Smooth muscle cell (in vitro differentiated cells): ENCODE results near the gene RPP21. TPM values are rescaled to one million over a fixed set of nuclear protein-coding genes. Genes with fewer than 3 reads are reported as not detected.

ENCODE experiments used
- DNase-seq: peaks from one replicate; lab custom pipeline; 2025; ENCODE audit not compliant: unreplicated experiment; lab: John Stamatoyannopoulos, UW
- H2AFZ ChIP-seq: fragments of 200-600 bp; sonication (generic); 2 replicates; pipeline ENCODE4 v1.6.0; 2016; ENCODE audit warnings: antibody characterized with exemption, low read depth, mild to moderate bottlenecking
- H3F3A ChIP-seq: fragments of 200-600 bp; sonication (generic); 2 replicates; pipeline ENCODE4 v1.6.0; 2017; ENCODE audit warnings: antibody characterized with exemption, low read depth
- H3K27ac ChIP-seq: fragments of 200-600 bp; sonication (generic); 2 replicates; pipeline ENCODE4 v1.5.1; 2016; ENCODE audit warnings: low read depth, mild to moderate bottlenecking
- H3K27me3 ChIP-seq: fragments of 200-600 bp; sonication (generic); 2 replicates; pipeline ENCODE4 v1.6.1; 2016; ENCODE audit warnings: low read depth, mild to moderate bottlenecking
- H3K36me3 ChIP-seq: fragments of 200-600 bp; sonication (generic); 2 replicates; pipeline ENCODE4 v1.5.1; 2016; ENCODE audit warnings: low read depth
- H3K4me1 ChIP-seq: fragments of 200-600 bp; sonication (generic); 2 replicates; pipeline ENCODE4 v1.5.1; 2016; ENCODE audit warnings: low read depth
- H3K4me2 ChIP-seq: fragments of 200-600 bp; sonication (generic); 2 replicates; pipeline ENCODE4 v1.6.0; 2016; ENCODE audit warnings: mild to moderate bottlenecking
- H3K4me3 ChIP-seq: fragments of 200-600 bp; sonication (generic); 2 replicates; pipeline ENCODE4 v1.5.1; 2016; ENCODE audit warnings: mild to moderate bottlenecking
- H3K79me2 ChIP-seq: fragments of 200-600 bp; sonication (generic); 2 replicates; pipeline ENCODE4 v1.6.0; 2016; ENCODE audit warnings: low read depth, mild to moderate bottlenecking
- H3K9ac ChIP-seq: fragments of 200-600 bp; sonication (generic); 2 replicates; pipeline ENCODE4 v1.6.0; 2016; ENCODE audit warnings: low read depth
- H3K9me3 ChIP-seq: fragments of 200-600 bp; sonication (generic); replicated peaks from 2 replicates; pipeline ENCODE4 v1.5.1; 2016; ENCODE audit warnings: low read depth
- H4K20me1 ChIP-seq: fragments of 200-600 bp; sonication (generic); 2 replicates; pipeline ENCODE4 v1.6.0; 2016; ENCODE audit warnings: low read depth
- CTCF ChIP-seq: fragments of 200-600 bp; sonication (generic); IDR thresholded peaks from 2 replicates; pipeline ENCODE4 v1.5.1; 2017; ENCODE audit warnings: borderline replicate concordance, mild to moderate bottlenecking, antibody characterized with exemption; ENCODE audit not compliant: insufficient read depth, poor library complexity, severe bottlenecking
- WGBS: methylation state at CpG from one replicate; pipeline ENCODE4 v1.1.7; 2016; ENCODE audit warnings: low lambda C conversion rate; 5-methylcytosine and 5-hydroxymethylcytosine counted together
- polyA plus RNA-seq: library from polyadenylated mRNA; unstranded; fragments of >200 nt; fragmentation: Nextera tagmentation; extraction: Ambion mirVana; gene quantifications from 2 replicates; pipeline ENCODE4 v1.2.1, GENCODE V29; 2016
- total RNA-seq: library from RNA; depleted of rRNA; stranded (reverse); fragments of >200 nt; gene quantifications from 2 replicates; pipeline ENCODE4 v1.2.3, GENCODE V29; 2014

RPP21 gene
- total and polyA plus RNA-seq, 2 experiments from 2014 or later: 66.3 to 77.5 TPM

- H3K36me3 ChIP-seq: no peaks in the 10 kb centered on the region
- no peak for TF ChIP-seq CTCF
- H3K27me3 ChIP-seq: no peaks in the 10 kb centered on the region
- no peaks in the 10 kb centered on the region for H3K79me2 ChIP-seq
- H4K20me1 ChIP-seq: no peaks in the 10 kb centered on the region
- no peaks in the 10 kb centered on the region for H3K9me3 ChIP-seq
- no peak overlapping the region for H3K9ac ChIP-seq
- H3F3A ChIP-seq: no peaks in the 10 kb centered on the region
- WGBS: 83% methylated on average over 3 of the region's 3 CpGs
- DNase-seq: no peak
- no peaks in the 10 kb centered on the region for H3K4me1 ChIP-seq
- no peak overlapping the region for H3K4me2 ChIP-seq
- no peak overlapping the region for H3K27ac ChIP-seq
- no peak overlapping the region for H2AFZ ChIP-seq
- no peak overlapping the region for H3K4me3 ChIP-seq
These were observed 4.6 kb downstream of the RPP21 start for GRCh38 chr6:30349421-30350177.

- no peak for DNase-seq
These were observed 5.6 kb downstream of the RPP21 start for GRCh38 chr6:30350524-30350923.

GRCh38 chr6:30352550-30352949 lies 7.6 kb downstream of the RPP21 start:
- H3K27ac ChIP-seq: no peak overlapping the region
- H3K36me3 ChIP-seq: no peaks in the 10 kb centered on the region
- H4K20me1 ChIP-seq: no peaks in the 10 kb centered on the region
- H2AFZ ChIP-seq: no peak overlapping the region
- H3F3A ChIP-seq: no peaks in the 10 kb centered on the region
- no peaks in the 10 kb centered on the region for H3K79me2 ChIP-seq
- 77% methylated on average over 2 of the region's 2 CpGs for WGBS
- TF ChIP-seq CTCF: no peak
- no peak overlapping the region for H3K4me2 ChIP-seq
- no peak overlapping the region for H3K9ac ChIP-seq
- H3K4me3 ChIP-seq: no peak overlapping the region
- H3K4me1 ChIP-seq: no peaks in the 10 kb centered on the region
- no peaks in the 10 kb centered on the region for H3K27me3 ChIP-seq
- DNase-seq: no peak
- H3K9me3 ChIP-seq: no peaks in the 10 kb centered on the region

More at GRCh38 chr6:30350524-30350923, 5.6 kb downstream of the RPP21 start:
- H3K27ac ChIP-seq: no peak overlapping the region
- H3K4me3 ChIP-seq: no peak overlapping the region
- WGBS: 67% methylated on average over 1 of the region's 1 CpG
- TF ChIP-seq CTCF: no peak
- no peak overlapping the region for H2AFZ ChIP-seq
- no peaks in the 10 kb centered on the region for H4K20me1 ChIP-seq
- no peaks in the 10 kb centered on the region for H3K79me2 ChIP-seq
- no peak overlapping the region for H3K4me2 ChIP-seq
- no peak overlapping the region for H3K9ac ChIP-seq
- H3K9me3 ChIP-seq: no peaks in the 10 kb centered on the region
- H3K4me1 ChIP-seq: no peaks in the 10 kb centered on the region
- no peaks in the 10 kb centered on the region for H3F3A ChIP-seq
- no peaks in the 10 kb centered on the region for H3K27me3 ChIP-seq
- H3K36me3 ChIP-seq: no peaks in the 10 kb centered on the region

- Histone ChIP-seq H3K9ac (no peak overlapping the region), H3K27me3 (peaks cover 25% of the 10 kb centered on the region), H4K20me1 (no peaks in the 10 kb centered on the region), H3F3A (no peaks in the 10 kb centered on the region), H3K27ac (no peak overlapping the region), H3K36me3 (no peaks in the 10 kb centered on the region), H3K79me2 (no peaks in the 10 kb centered on the region), H3K4me3 (no peak overlapping the region), H3K9me3 (no peaks in the 10 kb centered on the region), H2AFZ (no peak overlapping the region), H3K4me2 (no peak overlapping the region), H3K4me1 (peaks cover 7% of the 10 kb centered on the region)
- no peak for TF ChIP-seq CTCF
- no peak for DNase-seq
- WGBS: 68% methylated on average over 4 of the region's 4 CpGs
These were observed 10.3 kb downstream of the RPP21 start for GRCh38 chr6:30355281-30355680.
